K562 (cell line): ENCODE data around the gene RTP3. TPM values are rescaled to one million over a fixed set of nuclear protein-coding genes. Genes with fewer than 3 reads are reported as not detected.

Source experiments
- ATAC-seq: fragments of 200-7000 bp; cut with Tn5 transposase; 3 replicates; pipeline ENCODE4 v1.9.1; 2020; ENCODE audit warnings: moderate library complexity
- BruUV-seq: library from RNA; stranded (reverse); fragments of 400-500 nt; replicated peaks from 2 replicates; lab custom pipeline; 2021; lab: Mats Ljungman, UMichigan
- CTCF ChIA-PET: fragments of 300-600 bp; formaldehyde crosslinking; extraction: SDS; loops from one replicate; lab custom pipeline; 2021; ENCODE audit warnings: low intra/inter-chr PET ratio; lab: Yijun Ruan, JAX
- POLR2A ChIA-PET: fragments of 300-600, 350-650 bp; sonication (Branson Sonifier 250); formaldehyde crosslinking; extraction: SDS; loops from one replicate; lab custom pipeline; 2021; ENCODE audit warnings: antibody characterized with exemption, inconsistent platforms; lab: Yijun Ruan, JAX
- DNase-seq, 4 experiments: peaks; one replicate each; pipeline versions ENCODE4 v3.0.0 to v3.0.0-alpha.2; 2011 to 2018; ENCODE audit warnings: low spot score in 3 of 4, mixed read lengths in 3 of 4; ENCODE audit errors: extremely low read depth in 1 of 4
- FAIRE-seq: peaks from 2 replicates; lab custom pipeline; 2011; peaks lifted over from hg19 to GRCh38; lab: Jason Lieb, UNC
- H2AFZ ChIP-seq: 2 replicates; pipeline ENCODE4 v1.6.0; 2011; ENCODE audit warnings: low read depth, low read length, control low read depth, inconsistent platforms
- H3K27ac ChIP-seq: fragments of 200-600 bp; 3 replicates; pipeline ENCODE4 v1.8.0; 2011; ENCODE audit warnings: low read depth, mild to moderate bottlenecking, control low read depth, inconsistent platforms, low read length, moderate library complexity, mixed read lengths; ENCODE audit errors: extremely low read depth
- H3K27me3 ChIP-seq, 2 experiments: fragments of 300-600 bp in 1 of 2; 2 replicates in 1 of 2; 3 replicates in 1 of 2; pipeline versions ENCODE4 v1.6.0 to v1.8.0; 2011; ENCODE audit warnings: inconsistent platforms in 2 of 2, low read length in 2 of 2, mild to moderate bottlenecking in 1 of 2, mixed read lengths in 1 of 2, moderate library complexity in 1 of 2; ENCODE audit not compliant: control insufficient read depth in 2 of 2, insufficient read depth in 2 of 2
- H3K36me3 ChIP-seq: fragments of 300-600 bp; 3 replicates; pipeline ENCODE4 v1.8.0; 2011; ENCODE audit warnings: mild to moderate bottlenecking, low read length, inconsistent platforms; ENCODE audit not compliant: control insufficient read depth, insufficient read depth
- H3K4me1 ChIP-seq, 2 experiments: fragments of 200-600 bp in 1 of 2; replicated peaks in 1 of 2; 2 replicates in 1 of 2; 3 replicates in 1 of 2; pipeline versions ENCODE4 v1.5.1 to v1.8.0; 2011; ENCODE audit warnings: inconsistent platforms in 2 of 2, low read length in 2 of 2, mild to moderate bottlenecking in 1 of 2, mixed read lengths in 1 of 2, moderate library complexity in 1 of 2; ENCODE audit not compliant: control insufficient read depth in 2 of 2, insufficient read depth in 2 of 2
- H3K4me2 ChIP-seq: 2 replicates; pipeline ENCODE4 v1.6.1; 2011; ENCODE audit warnings: low read length, control low read depth, inconsistent platforms, mixed read lengths; ENCODE audit not compliant: insufficient read depth
- H3K4me3 ChIP-seq: fragments of 200-600 bp; sonication (generic), shearing (Covaris generic); 2 replicates; pipeline ENCODE4 v1.5.1; 2016; ENCODE audit warnings: control low read depth, inconsistent platforms
- H3K79me2 ChIP-seq: fragments of 200-600 bp; 3 replicates; pipeline ENCODE4 v1.8.0; 2011; ENCODE audit warnings: low read length, inconsistent platforms; ENCODE audit not compliant: control insufficient read depth, insufficient read depth
- H3K9ac ChIP-seq, 2 experiments: 2 replicates each; pipeline versions ENCODE4 v1.6.0 to v1.6.1; 2011; ENCODE audit warnings: low read depth in 2 of 2, low read length in 2 of 2, control low read depth in 1 of 2, inconsistent platforms in 1 of 2, mild to moderate bottlenecking in 1 of 2, mixed read lengths in 1 of 2; ENCODE audit not compliant: insufficient read depth in 1 of 2
- H3K9me1 ChIP-seq: one replicate; pipeline ENCODE4 v1.6.0; 2011; ENCODE audit warnings: inconsistent platforms, mild to moderate bottlenecking, low read length, moderate library complexity; ENCODE audit not compliant: control insufficient read depth, insufficient read depth
- H3K9me3 ChIP-seq: replicated peaks from 2 replicates; pipeline ENCODE4 v1.5.1; 2011; ENCODE audit warnings: low read depth, low read length, inconsistent platforms; ENCODE audit not compliant: control insufficient read depth, insufficient read depth
- H4K20me1 ChIP-seq: replicated peaks from 2 replicates; pipeline ENCODE4 v1.6.1; 2011; ENCODE audit warnings: low read length, inconsistent platforms, mixed read lengths; ENCODE audit not compliant: control insufficient read depth, insufficient read depth
- ARID1B ChIP-seq: fragments of 450-650 bp; IDR thresholded peaks from 2 replicates; pipeline ENCODE4 v1.6.1; 2016; ENCODE audit warnings: antibody characterized with exemption, mild to moderate bottlenecking, inconsistent platforms
- DPF2 ChIP-seq: fragments of 450-650 bp; IDR thresholded peaks from 2 replicates; pipeline ENCODE4 v1.6.1; 2016
- ELF4 ChIP-seq: fragments of 450-650 bp; formaldehyde crosslinking; IDR thresholded peaks from 2 replicates; pipeline ENCODE4 v1.4.0; 2022; ENCODE audit warnings: missing genetic modification characterization
- FOSL1 ChIP-seq: fragments of 200-800 bp; sonication (Bioruptor generic); conservative IDR thresholded peaks from 2 replicates; pipeline ENCODE4 v1.6.1; 2016; ENCODE audit warnings: missing genetic modification characterization, missing compliant biosample characterization
- HDAC1 ChIP-seq, 2 experiments: fragments of 450-650 bp; IDR thresholded peaks; 2 replicates each; pipeline ENCODE4 v1.6.1; 2016 to 2017; ENCODE audit warnings: inconsistent platforms in 1 of 2, mild to moderate bottlenecking in 1 of 2, moderate library complexity in 1 of 2
- HDGF ChIP-seq: fragments of 450-650 bp; IDR thresholded peaks from 2 replicates; pipeline ENCODE4 v1.6.1; 2016
- HLTF ChIP-seq: fragments of 450-650 bp; IDR thresholded peaks from 2 replicates; pipeline ENCODE4 v1.6.1; 2016
- JUND ChIP-seq, 2 experiments: IDR thresholded peaks; 2 replicates in 1 of 2; 3 replicates in 1 of 2; pipeline ENCODE4 v1.6.1; 2011; ENCODE audit warnings: borderline replicate concordance in 2 of 2, low read depth in 2 of 2, low read length in 2 of 2, improper control_type of control experiment in 1 of 2, missing biosample characterization in 1 of 2, missing genetic modification characterization in 1 of 2, missing genetic modification reagents in 1 of 2
- LARP7 ChIP-seq: fragments of 450-650 bp; IDR thresholded peaks from 2 replicates; pipeline ENCODE4 v1.6.1; 2016
- LEF1 ChIP-seq: fragments of 450-650 bp; IDR thresholded peaks from 2 replicates; pipeline ENCODE4 v1.6.1; 2016; ENCODE audit warnings: mild to moderate bottlenecking
- MAFF ChIP-seq: IDR thresholded peaks from 2 replicates; pipeline ENCODE4 v1.6.1; 2012; ENCODE audit warnings: low read length, improper control_type of control experiment
- MAFK ChIP-seq: IDR thresholded peaks from 2 replicates; pipeline ENCODE4 v1.6.1; 2011; ENCODE audit warnings: low read length, improper control_type of control experiment
- MIER1 ChIP-seq: fragments of 450-650 bp; IDR thresholded peaks from 2 replicates; pipeline ENCODE4 v1.6.1; 2016; ENCODE audit warnings: antibody characterized with exemption, mild to moderate bottlenecking, low read depth
- NFE2 ChIP-seq: IDR thresholded peaks from 2 replicates; pipeline ENCODE4 v1.6.1; 2014; ENCODE audit warnings: antibody characterized with exemption, low read depth
- NFRKB ChIP-seq: fragments of 450-650 bp; IDR thresholded peaks from 2 replicates; pipeline ENCODE4 v1.6.1; 2016; ENCODE audit warnings: low read depth
- RBBP5 ChIP-seq: fragments of 200-600 bp; sonication (generic); IDR thresholded peaks from 2 replicates; pipeline ENCODE4 v1.6.1; 2012; ENCODE audit warnings: borderline replicate concordance, mild to moderate bottlenecking, low read length, control low read depth, inconsistent platforms; ENCODE audit not compliant: insufficient read depth, poor library complexity, severe bottlenecking
- SETDB1 ChIP-seq: IDR thresholded peaks from one replicate; pipeline ENCODE4 v1.6.1; 2012; ENCODE audit warnings: low read length, control low read depth, inconsistent platforms
- SMARCA4 ChIP-seq: fragments of 450-650 bp; IDR thresholded peaks from 2 replicates; pipeline ENCODE4 v1.6.1; 2016
- SMARCB1 ChIP-seq: IDR thresholded peaks from 2 replicates; pipeline ENCODE4 v1.6.1; 2011; ENCODE audit warnings: improper control_type of control experiment, low read depth; ENCODE audit not compliant: insufficient read length
- ZEB2 ChIP-seq: fragments of 450-650 bp; IDR thresholded peaks from 2 replicates; pipeline ENCODE4 v1.6.1; 2016
- ZNF274 ChIP-seq: IDR thresholded peaks from 2 replicates; pipeline ENCODE4 v1.6.1; 2011; ENCODE audit warnings: low read depth, mild to moderate bottlenecking, low read length, moderate library complexity, borderline replicate concordance
- ZNF311 ChIP-seq: fragments of 250-450 bp; sonication (Bioruptor Pico); IDR thresholded peaks from 2 replicates; pipeline ENCODE4 v1.4.0; 2020; ENCODE audit warnings: mild to moderate bottlenecking, moderate library complexity
- ZNF316 ChIP-seq: fragments of 450-650 bp; IDR thresholded peaks from 2 replicates; pipeline ENCODE4 v1.6.1; 2016
- ZNF354B ChIP-seq: fragments of 250-450 bp; sonication (Bioruptor Pico); IDR thresholded peaks from 2 replicates; pipeline ENCODE4 v1.4.0; 2020
- WGBS: fragments of 100-300 bp; shearing (Covaris generic); methylation state at CpG from one replicate; pipeline ENCODE4 v1.1.6; 2016; ENCODE audit warnings: low coverage, mixed read lengths; ENCODE audit not compliant: insufficient coverage; ENCODE audit errors: missing lambda C conversion rate; 5-methylcytosine and 5-hydroxymethylcytosine counted together
- in situ Hi-C: fragments of 300-500 bp; cut with MboI; formaldehyde crosslinking; loops from 4 replicates; pipeline ENCODE4 v1.15.0; 2018; ENCODE audit warnings: inconsistent platforms, mixed read lengths
- intact Hi-C: fragments of 100-400 bp; cut with micrococcal nuclease; formaldehyde crosslinking; loops from 2 replicates; pipeline ENCODE4 v1.14.2; 2022
- polyA plus RNA-seq, 8 experiments: library from polyadenylated mRNA; depleted of rRNA in 4 of 8; stranded (reverse) in 5 of 8; unstranded in 3 of 8; fragments of >200 nt; fragmentation: Nextera tagmentation in 2 of 8; fragmentation: Illumina TruSeq in 1 of 8; extraction: Ambion mirVana in 2 of 8; extraction: Trizol in 1 of 8; gene quantifications; 2 replicates each; pipeline versions ENCODE4 v1.2.1 to v1.2.3, GENCODE V29; 2011 to 2014; ENCODE audit warnings: inconsistent platforms in 1 of 8, missing spikeins in 1 of 8
- total RNA-seq, 7 experiments: library from RNA; depleted of rRNA in 6 of 7; stranded (reverse); fragments of >200 nt in 6 of 7; fragmentation: Illumina TruSeq in 2 of 7; extraction: Trizol in 2 of 7; gene quantifications; 2 replicates each; pipeline versions ENCODE4 v1.2.1 to v1.2.3, GENCODE V29; 2011 to 2021; ENCODE audit warnings: low replicate concordance in 1 of 7
- TF ChIP-seq, protein P1 (sequence below): fragments of 250-450 bp; sonication (Bioruptor Pico); IDR thresholded peaks from 2 replicates; pipeline ENCODE4 v1.8.0; 2021; ENCODE audit warnings: borderline replicate concordance, mild to moderate bottlenecking, moderate library complexity; ENCODE audit not compliant: poor library complexity, severe bottlenecking
- TF ChIP-seq, protein P2 (sequence below): fragments of 450-650 bp; formaldehyde crosslinking; IDR thresholded peaks from 2 replicates; pipeline ENCODE4 v1.4.0; 2022; ENCODE audit warnings: mild to moderate bottlenecking, moderate library complexity

The RTP3 gene
- total and polyA plus RNA-seq, 9 of the 15 experiments (the other 6 are each of a cell fraction or from before 2014, with no cell fraction given) = not detected

DNA sequence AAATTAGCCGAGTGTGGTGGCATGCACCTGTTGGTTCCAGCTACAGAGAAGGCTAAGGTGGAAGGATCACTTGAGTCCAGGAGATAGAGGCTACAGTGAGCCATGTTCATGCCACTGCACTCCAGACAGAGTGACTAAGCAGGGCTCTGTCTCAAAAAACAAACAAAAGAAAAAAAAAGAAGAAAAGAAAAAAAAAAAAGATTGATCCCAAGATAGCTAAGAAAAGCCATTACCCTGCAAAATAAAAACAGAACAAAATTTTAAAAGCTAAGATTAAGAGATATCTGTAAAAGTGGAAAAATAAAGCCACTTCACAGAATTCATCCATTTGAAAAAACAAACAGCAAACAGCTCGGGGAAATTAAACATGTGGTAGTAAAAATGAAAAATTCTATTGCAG, 44.6 kb downstream of the RTP3 start:
- no peaks in the 10 kb centered on the region for H4K20me1 ChIP-seq
- no peak for FAIRE-seq
- H3K27ac ChIP-seq = peak overlapping the region; percentile 68; the same call in 2 of the 3 replicates
- no peaks in the 10 kb centered on the region; a peak in 1 of 5 replicates for H3K27me3 ChIP-seq
- ChIA-PET CTCF (interaction anchor here (0.7 to 1.3 kb wide), 2 partner anchors 15 to 42 kb away, joined by 3 to 5 read pairs; no protein-coding TSS in a partner anchor), POLR2A (interaction anchor here (0.6 to 1.2 kb wide), 7 partner anchors 9 to 360 kb away, joined by 3 to 9 read pairs (median 3); no protein-coding TSS in a partner anchor)
- ATAC-seq = peak; percentile 55
- in situ Hi-C loops = no loop called here
- no peaks in the 10 kb centered on the region for H3K79me2 ChIP-seq
- intact Hi-C loops = no loop called here
- H3K9me3 ChIP-seq = no peaks in the 10 kb centered on the region
- peak overlapping the region; percentile 96 for H2AFZ ChIP-seq
- 16% methylated on average over 2 of the region's 2 CpGs for WGBS
- no peaks in the 10 kb centered on the region for H3K36me3 ChIP-seq
- no TSS peak for BruUV-seq
- H3K9ac ChIP-seq = peak overlapping the region; percentile 55 to 84
- no peak for DNase-seq
- H3K4me3 ChIP-seq = no peak overlapping the region
- peaks cover 46% of the 10 kb centered on the region in 2 experiments for H3K4me1 ChIP-seq
- no peaks in the 10 kb centered on the region for H3K9me1 ChIP-seq
- H3K4me2 ChIP-seq = peak overlapping the region; percentile 19; the same call in 1 of the 2 replicates
- TF ChIP-seq ZNF311 (CRISPR knock-in tag) = no peak
- peak; percentile 58; the same call in 1 of the 2 replicates for TF ChIP-seq NFE2
- no peak for TF ChIP-seq SETDB1
- TF ChIP-seq ELF4 (CRISPR knock-in tag) = 0 out of 2 replicates have a peak, but pooled peaks have one; percentile 23
- no peak for TF ChIP-seq SMARCB1
- TF ChIP-seq JUND (IDR thresholded peaks at IDR 0.05; ENCODE audit: borderline replicate concordance, low read depth, low read length) = peak; percentile 26; the same call in 1 of the 2 replicates
- no peak for TF ChIP-seq JUND (tag; IDR thresholded peaks at IDR 0.05; ENCODE audit: borderline replicate concordance, low read depth, low read length)
- peak; percentile 40; the same call in 1 of the 2 replicates for TF ChIP-seq LEF1
- TF ChIP-seq HDAC1 (IDR thresholded peaks at IDR 0.05) = 0 out of 4 replicates have a peak, but pooled peaks of 1 of the 2 experiments have one; percentile 16
- peak; percentile 70; the same call in 1 of the 2 replicates for TF ChIP-seq NFRKB
- TF ChIP-seq RBBP5 = peak; percentile 38
- TF ChIP-seq HLTF = 0 out of 2 replicates have a peak, but pooled peaks have one; percentile 16
- TF ChIP-seq ZNF316 = peak; percentile 88
- TF ChIP-seq, protein P1, sequence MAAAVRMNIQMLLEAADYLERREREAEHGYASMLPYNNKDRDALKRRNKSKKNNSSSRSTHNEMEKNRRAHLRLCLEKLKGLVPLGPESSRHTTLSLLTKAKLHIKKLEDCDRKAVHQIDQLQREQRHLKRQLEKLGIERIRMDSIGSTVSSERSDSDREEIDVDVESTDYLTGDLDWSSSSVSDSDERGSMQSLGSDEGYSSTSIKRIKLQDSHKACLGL (CRISPR knock-in tag) = no peak
- peak; percentile 76 for TF ChIP-seq SMARCA4
- TF ChIP-seq MAFK = peak; percentile 35; the same call in 1 of the 2 replicates
- TF ChIP-seq DPF2 = peak; percentile 80
- no peak for TF ChIP-seq ZNF354B (CRISPR knock-in tag)
- 0 out of 2 replicates have a peak, but pooled peaks have one; percentile 24 for TF ChIP-seq MIER1
- peak; percentile 44; the same call in 1 of the 2 replicates for TF ChIP-seq MAFF
- TF ChIP-seq, protein P2, sequence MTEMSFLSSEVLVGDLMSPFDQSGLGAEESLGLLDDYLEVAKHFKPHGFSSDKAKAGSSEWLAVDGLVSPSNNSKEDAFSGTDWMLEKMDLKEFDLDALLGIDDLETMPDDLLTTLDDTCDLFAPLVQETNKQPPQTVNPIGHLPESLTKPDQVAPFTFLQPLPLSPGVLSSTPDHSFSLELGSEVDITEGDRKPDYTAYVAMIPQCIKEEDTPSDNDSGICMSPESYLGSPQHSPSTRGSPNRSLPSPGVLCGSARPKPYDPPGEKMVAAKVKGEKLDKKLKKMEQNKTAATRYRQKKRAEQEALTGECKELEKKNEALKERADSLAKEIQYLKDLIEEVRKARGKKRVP (CRISPR knock-in tag) = no peak
- peak; percentile 58 for TF ChIP-seq FOSL1 (tag)
- peak; percentile 36; the same call in 1 of the 2 replicates for TF ChIP-seq HDGF
- TF ChIP-seq LARP7 = 0 out of 2 replicates have a peak, but pooled peaks have one; percentile 24
- TF ChIP-seq ARID1B = peak; percentile 62
- TF ChIP-seq ZEB2 = 0 out of 2 replicates have a peak, but pooled peaks have one; percentile 52
- TF ChIP-seq ZNF274 = no peak
